GM19467 (cell line): ENCODE results near the gene PYGO1.
"Not testable (repeated sequence)": the region's sequence is repeated elsewhere in the genome, so short reads cannot be mapped to it uniquely, and the experiment has no call there.

Source experiments
- ATAC-seq: cut with Tn5 transposase; IDR thresholded peaks from one replicate; pipeline ENCODE4 v1.9.1; 2021; ENCODE audit warnings: mild to moderate bottlenecking, moderate library complexity; ENCODE audit not compliant: unreplicated experiment

The PYGO1 gene

GRCh38 chr15:55588070-55588814, at the start of gene PYGO1:
Gene PYGO1 (minus strand): TSS chr15:55588345. CDS start chr15:55587883, 462 bp downstream.
- no peak for ATAC-seq

DNA sequence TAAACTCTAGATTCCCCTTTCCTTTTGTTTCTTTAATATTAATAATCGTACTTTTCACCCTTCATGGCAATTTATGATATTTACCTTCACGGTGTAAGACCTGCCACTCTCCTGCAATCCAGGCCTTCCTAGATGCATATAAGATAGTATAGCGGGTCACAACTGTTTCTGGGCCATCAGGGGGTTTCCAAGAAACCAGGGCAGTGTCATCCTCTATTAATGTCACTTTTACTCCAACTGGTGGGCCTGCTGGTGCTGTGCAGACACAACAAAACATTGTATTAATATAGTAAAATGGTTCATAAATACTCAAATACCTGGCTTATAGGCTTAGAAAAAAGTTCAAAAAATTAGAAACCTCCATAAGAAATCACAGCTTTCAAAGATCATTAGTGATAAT, 48.9 kb upstream of the PYGO1 start:
- ATAC-seq = no peak

- no peak for ATAC-seq
Observed at GRCh38 chr15:55633731-55634130, 45.6 kb upstream of the PYGO1 start.

DNA sequence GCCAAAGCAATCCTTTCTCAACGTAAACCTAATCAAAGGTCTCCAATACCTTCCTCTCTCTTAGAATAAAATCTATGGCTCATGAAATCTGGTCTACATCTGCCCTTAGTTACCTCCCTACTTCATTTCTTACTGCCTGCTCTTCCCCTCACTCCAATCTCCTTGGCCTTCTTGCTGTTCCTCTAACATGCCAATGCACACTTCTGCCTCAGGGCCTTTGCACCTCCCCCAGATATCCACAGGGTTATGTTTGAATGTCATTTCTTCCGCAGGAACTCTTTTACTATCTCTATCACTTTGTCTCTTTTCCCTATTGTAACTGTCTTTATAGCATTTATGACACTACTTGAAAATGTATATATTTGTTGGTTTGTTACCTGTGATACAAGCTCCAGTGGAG, 44.3 kb upstream of the PYGO1 start:
- no peak for ATAC-seq

DNA sequence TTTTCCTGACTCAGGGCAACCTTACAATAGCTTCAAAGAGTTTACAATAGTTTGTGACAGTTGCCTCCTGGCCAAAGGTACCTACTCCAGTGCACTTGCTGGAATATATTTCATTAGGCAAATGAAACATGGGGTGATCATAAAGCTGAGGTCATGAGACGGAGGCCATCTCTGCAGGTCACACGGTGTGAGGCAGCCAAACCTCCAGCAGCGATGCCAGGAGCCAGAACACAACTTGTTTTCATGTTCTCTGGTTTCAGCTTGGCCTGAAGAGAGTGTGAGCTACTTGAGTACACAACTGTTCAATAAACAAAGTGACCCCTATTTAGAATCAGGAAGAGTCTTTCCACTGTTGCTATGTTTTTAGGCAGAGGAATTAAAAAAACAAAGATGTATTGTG, 42.7 kb upstream of the PYGO1 start:
- ATAC-seq = no peak

DNA sequence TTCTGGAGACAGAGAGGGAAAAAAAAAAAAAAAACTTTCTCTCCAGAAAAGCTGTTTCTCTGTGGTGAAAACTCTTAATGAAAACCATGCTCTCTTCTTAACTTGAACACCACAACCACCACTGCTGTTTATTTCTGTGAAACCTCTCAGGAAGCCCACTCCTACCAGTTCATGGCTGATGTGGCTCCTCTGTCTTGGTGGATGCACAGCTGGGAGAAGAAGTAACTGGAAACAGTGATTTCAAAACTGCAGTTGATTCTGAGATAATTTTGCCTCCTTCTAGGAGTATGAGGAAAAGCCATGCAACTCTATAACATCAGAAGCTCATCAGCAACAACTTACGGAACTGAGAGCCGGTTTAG, 40.2 kb upstream of the PYGO1 start:
- no peak for ATAC-seq

GRCh38 chr15:55627730-55628368, 39.7 kb upstream of the PYGO1 start:
- ATAC-seq = no peak

DNA sequence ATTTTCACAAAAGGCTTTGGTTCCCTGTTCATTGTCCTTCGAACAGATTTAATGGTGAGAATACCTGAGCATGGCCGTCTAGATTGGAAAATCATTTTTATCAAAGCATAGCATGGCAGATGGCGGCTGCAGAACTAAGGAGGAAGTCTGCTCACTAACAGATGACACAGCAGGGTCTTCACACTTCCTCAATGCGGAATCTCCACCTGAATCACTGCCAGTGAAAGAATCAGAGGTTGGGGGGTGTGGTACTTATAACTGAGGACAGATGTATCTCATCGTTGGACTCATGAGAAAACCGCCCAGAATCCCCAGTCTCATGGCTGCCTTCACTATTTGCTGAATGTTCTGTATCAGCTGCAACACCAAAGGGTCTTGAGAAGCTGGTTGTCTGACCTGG, 31.6 kb upstream of the PYGO1 start:
- ATAC-seq = no peak

DNA sequence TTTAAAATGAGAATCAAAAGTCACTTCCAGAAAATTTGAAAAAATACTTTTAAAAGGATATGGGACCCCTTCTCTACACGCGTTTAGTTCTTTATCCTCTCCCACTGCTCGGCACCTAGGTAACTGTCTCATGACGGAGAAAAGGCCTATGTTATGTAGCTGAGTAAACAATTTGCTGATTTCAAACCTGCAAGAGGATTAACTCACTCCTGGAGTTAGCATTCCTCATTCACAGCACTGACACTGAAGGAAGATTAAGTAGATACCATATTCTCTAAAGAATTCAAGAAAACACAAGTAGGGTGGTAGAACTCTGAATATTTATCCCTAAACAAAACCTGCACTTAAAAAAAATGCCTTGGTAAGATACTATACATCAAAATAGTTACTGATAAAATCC, 30.2 kb upstream of the PYGO1 start:
- ATAC-seq = no peak

GRCh38 chr15:55615445-55615844, 27.3 kb upstream of the PYGO1 start:
- ATAC-seq = no peak

- no peak for ATAC-seq
Observed at GRCh38 chr15:55613727-55614126, 25.6 kb upstream of the PYGO1 start.

GRCh38 chr15:55606214-55606613, 18.1 kb upstream of the PYGO1 start:
- ATAC-seq = no peak

DNA sequence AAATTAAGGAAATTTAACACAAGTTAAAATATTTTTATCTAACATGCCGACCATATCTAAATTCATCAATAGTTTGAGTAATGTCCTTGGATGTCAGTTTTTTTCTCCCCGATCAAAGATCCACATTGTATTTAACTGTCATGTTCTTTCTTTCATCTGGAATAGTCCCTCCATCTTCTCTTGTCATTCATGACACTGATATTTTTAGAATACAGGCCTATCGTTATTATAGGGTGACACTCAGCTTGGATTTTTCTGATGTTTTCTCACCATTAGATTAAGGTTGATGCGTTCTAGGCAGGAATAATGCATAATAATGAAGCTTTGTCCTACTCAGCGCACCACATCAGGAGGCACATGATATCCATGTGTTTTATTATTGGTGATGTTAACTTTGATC, 13.2 kb upstream of the PYGO1 start:
- no peak for ATAC-seq

DNA sequence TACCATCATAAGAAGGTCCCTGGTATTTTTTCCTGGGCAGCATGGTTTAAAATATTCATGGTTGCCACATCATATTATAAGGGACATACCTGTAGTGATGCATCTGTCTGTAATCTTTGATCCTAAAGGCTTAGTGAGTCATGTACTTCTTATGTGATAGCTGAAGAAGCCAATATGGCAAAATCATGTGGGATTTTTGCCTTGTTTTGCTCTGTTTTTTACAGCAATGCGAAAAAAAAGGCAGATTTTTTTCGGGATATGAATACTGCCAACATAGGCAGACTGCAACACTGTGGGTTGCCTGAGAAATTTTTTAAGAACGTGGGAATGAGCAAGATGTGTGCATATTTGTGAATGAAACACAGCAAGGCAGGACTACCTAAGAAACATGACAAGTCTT, 11.3 kb upstream of the PYGO1 start:
- ATAC-seq = no peak

- ATAC-seq = not testable (repeated sequence)
Observed at GRCh38 chr15:55593019-55593418, 4.9 kb upstream of the PYGO1 start.

DNA sequence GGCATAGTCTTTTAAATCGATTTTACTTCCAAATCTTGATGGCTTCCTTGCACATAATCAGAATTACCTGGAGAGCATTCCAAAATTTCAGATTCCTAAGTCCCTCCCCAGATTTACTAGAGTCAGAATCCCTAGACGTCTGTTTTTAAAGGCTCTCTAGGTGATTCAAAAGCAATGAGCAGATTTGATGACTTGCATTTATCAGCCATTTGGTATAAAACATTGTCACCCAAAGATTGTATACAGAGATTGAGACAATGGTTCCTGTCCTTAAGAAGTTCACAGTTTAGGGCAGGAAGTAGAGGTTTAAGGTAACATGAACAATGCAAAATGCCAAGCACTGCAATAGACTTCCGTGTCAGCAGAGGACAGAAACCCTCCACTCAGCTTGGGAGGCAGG, 2.6 kb upstream of the PYGO1 start:
- ATAC-seq = no peak

GRCh38 chr15:55589287-55589686, 1.1 kb upstream of the PYGO1 start:
- no peak for ATAC-seq

- no peak for ATAC-seq
Observed at GRCh38 chr15:55588815-55589115, 620 bp upstream of the PYGO1 start.

DNA sequence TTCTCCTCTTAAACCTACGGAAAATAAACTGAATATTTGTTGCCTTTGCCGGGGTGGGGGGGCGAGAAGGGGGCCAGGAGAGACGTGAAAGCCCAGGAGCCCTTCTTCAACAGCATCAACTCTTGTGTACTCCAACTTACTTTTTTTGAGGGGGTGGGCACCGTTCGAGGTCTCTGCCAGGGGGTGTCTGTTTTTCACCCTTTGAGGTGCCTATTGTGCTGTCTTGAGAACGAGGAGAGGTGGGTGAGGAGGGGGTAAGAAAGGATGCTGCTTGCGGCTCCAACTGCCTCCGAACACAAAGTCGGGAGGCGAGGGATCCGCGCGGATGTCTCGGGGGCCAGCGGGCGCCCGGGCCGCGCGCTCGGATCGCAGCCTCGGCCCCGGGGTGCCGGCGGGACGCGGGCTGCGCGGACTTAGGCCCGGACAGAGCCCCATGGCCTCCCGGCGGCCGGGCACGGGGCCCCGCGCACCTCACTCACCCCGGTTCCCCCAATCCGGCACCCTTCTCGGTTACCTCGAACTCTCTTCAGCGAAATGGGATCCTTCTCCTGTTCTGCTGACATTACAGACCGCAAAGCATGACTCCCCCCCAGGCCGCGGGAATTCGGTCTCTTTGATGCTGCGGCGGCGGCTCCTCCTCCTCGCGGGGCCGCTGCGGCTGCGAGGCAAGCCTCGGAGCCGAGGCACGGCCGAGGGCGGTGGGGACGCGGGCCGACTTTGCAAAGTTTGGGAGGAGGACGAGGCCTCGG, 650 bp downstream of the PYGO1 start:
- no peak for ATAC-seq

- no peak for ATAC-seq
Observed at GRCh38 chr15:55586808-55587207, 1.3 kb downstream of the PYGO1 start.

- ATAC-seq = no peak
Observed at GRCh38 chr15:55576943-55577342, 11.2 kb downstream of the PYGO1 start.

DNA sequence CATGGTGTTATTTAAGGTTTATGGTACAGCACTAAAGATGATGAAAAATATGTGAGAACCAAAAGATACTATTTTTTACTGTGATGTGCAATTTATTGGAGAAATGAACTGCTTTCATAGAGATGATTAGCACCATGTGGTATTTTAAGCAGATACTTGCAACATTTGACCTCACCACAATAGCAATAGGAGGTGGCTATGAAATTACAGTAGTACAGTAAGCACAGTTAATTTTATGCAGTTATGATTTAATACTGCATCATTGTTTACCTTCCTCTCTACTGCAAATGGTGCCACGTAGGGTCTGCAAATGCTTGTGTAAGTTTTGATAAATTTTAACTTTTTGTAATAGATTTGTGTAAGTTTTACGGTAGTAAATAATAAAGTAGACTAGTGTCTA, 14.0 kb downstream of the PYGO1 start:
- ATAC-seq = no peak
